NK-92 (cell line): ENCODE data around the gene NFATC1.

ENCODE experiments used
- DNase-seq: peaks from one replicate; lab custom pipeline; 2025; ENCODE audit not compliant: unreplicated experiment; lab: John Stamatoyannopoulos, UW

NFATC1 gene

GRCh38 chr18:79532313-79533007 is 136.7 kb downstream of the NFATC1 start:
- no peak for DNase-seq

GRCh38 chr18:79533146-79533545 is 137.4 kb downstream of the NFATC1 start:
- DNase-seq, result no peak

GRCh38 chr18:79533591-79533990 is 137.9 kb downstream of the NFATC1 start:
- no peak for DNase-seq

- DNase-seq, result no peak
Measured at GRCh38 chr18:79534356-79534755, 138.6 kb downstream of the NFATC1 start.

GRCh38 chr18:79537758-79538157 is 142.0 kb downstream of the NFATC1 start:
- DNase-seq, result no peak

- DNase-seq, result no peak
Measured at GRCh38 chr18:79538635-79539034, 142.9 kb downstream of the NFATC1 start.

- no peak for DNase-seq
Measured at GRCh38 chr18:79540161-79540903, 144.6 kb downstream of the NFATC1 start.

GRCh38 chr18:79540904-79541282 is 145.2 kb downstream of the NFATC1 start:
- no peak for DNase-seq

GRCh38 chr18:79542213-79542612 is 146.5 kb downstream of the NFATC1 start:
- no peak for DNase-seq

- no peak for DNase-seq
Measured at GRCh38 chr18:79542876-79543750, 147.4 kb downstream of the NFATC1 start.

GRCh38 chr18:79543861-79544385 is 148.2 kb downstream of the NFATC1 start:
- DNase-seq, result no peak

- no peak for DNase-seq
Measured at GRCh38 chr18:79544386-79544963, 148.7 kb downstream of the NFATC1 start.

- no peak for DNase-seq
Measured at GRCh38 chr18:79545255-79545654, 149.5 kb downstream of the NFATC1 start.

GRCh38 chr18:79545736-79546171 is 150.0 kb downstream of the NFATC1 start:
- DNase-seq, result no peak

GRCh38 chr18:79546781-79547272 is 151.1 kb downstream of the NFATC1 start:
- DNase-seq, result no peak

- DNase-seq, result no peak
Measured at GRCh38 chr18:79547413-79548076, 151.8 kb downstream of the NFATC1 start.

GRCh38 chr18:79548077-79548450 is 152.3 kb downstream of the NFATC1 start:
- no peak for DNase-seq

GRCh38 chr18:79548621-79548985 is 152.9 kb downstream of the NFATC1 start:
- no peak for DNase-seq

- DNase-seq, result no peak
Measured at GRCh38 chr18:79548986-79549637, 153.4 kb downstream of the NFATC1 start.

- DNase-seq, result no peak
Measured at GRCh38 chr18:79549638-79550000, 153.9 kb downstream of the NFATC1 start.
